Measurements from ENCODE around the gene MTARC2.

The MTARC2 gene

DNA sequence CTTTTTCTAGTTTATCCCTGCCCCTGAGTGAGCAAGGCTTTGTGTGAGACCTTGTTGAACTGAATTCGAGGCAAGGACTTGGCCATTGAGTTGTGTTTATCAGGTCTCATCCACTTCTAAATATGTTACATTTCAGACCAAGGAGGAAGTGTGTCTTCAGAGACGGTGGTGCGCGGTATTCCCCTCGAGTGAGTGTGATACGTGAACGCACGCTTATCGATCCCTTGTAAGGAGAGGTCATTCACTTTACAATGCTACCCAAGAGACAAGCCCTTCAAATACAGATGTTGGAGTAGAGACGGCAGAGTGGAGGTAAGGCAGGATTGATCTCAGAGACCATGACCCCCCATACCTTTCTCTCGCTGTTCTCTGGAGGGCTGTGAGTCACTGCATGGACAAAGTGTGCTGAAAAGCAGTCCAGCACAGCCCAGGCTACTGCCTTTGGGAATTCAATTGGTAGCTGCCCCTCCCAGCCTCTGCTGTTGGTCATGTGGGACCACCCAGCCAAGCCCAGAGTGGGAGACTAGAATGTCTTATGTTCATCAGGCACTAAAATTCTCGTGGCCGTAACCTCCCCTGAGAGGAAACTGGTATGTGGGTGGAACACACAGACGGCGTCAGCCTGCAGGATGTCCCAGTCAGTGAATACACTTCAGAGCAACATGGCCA is 22.3 kb downstream of the MTARC2 start:
- DNase-seq (ENCODE audit: low read depth) = no peak

DNA sequence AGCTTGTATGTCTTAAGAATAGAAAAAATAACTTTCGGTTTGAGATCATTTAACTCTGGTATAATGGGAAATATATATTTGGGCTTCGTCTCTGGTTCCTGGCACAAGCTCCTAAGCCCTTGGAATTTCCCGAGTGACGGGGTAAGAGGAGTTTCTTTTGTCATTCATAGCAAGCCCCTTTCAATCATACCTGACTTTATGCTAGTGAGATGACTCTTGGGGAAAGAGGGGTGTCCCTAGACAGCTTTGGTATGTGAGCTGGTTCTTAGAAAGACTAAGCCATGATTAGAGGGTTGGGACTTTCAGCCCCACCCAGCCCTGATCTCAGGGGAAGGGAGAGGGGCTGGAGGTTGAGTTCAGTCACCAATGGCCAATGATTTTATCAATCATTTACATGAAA is 24.7 kb downstream of the MTARC2 start:
- no peak for DNase-seq (ENCODE audit: low read depth)

DNA sequence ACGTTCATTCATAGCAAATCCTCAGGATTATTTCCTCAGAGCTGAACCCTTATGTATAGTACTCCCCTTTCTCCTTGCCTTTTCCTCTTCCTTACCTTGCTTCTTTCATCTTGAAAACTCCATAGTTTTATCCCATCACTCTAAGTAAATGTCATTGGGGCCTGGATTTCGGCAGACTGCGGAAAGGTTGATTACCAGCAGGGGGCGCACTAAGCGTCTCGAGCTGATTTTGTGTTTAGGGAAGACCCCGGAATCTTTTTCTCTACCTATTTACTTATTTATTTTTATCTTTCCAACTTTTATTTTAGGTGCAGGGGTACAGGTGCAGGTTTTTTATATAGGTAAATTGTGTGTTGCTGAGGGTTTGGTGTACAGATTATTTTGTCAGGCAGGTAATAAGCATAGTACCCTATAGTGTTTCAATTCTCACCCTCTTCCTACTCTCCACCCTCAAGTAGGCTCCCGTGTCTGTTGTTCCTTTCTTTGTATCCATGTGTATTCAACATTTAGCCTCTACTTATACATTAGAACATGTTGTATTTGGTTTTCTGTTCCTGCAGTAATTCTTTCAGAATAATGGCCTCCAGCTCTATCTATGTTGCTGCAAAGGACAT is 27.2 kb downstream of the MTARC2 start:
- DNase-seq (ENCODE audit: low read depth) = no peak

DNA sequence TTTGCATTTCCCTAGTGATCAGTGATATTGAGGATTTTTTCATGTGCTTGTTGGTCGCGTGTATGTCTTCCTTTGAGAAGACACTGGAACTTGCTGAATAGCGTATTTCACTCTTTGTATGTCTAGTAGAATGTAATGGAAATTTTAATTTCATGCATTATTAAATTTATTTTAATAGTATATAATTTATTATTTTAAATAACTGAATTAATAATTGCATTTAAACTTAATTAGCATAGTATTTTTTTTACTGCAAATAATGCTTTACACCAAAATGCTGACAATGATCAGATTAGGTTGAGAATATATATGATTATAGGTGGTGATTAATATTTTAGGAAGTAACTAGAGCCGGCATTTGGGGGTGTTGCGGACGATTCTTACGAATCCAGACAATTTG is 28.1 kb downstream of the MTARC2 start:
- DNase-seq (ENCODE audit: low read depth) = no peak

DNA sequence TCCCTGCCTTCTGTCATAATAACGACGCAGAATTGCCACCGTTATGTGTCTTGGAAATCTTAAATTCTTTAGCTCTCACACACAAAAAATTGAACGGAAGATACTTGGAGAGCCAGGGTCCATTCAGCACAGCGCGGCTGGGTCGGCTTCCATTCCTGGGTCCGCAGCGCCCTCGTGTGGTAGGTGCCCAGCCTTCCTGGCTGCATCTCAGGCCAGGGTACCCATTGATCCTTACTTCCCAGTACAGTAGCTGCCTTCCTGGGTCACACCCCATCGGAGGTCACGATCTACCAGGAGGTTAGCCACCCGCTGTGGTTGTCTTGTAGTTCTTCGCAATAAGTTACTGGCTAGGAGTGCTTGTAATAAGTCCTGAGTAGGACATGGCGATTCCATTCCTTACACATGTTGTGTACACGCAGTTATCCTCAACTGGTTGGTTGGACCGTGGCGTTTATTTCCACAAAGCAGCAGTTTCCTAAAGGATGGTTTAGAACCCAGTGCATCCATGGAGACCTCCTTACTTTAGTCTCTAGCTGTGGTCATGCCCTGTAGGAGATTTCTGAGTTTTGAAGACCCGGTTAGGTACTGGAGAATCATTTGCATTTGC is 28.7 kb downstream of the MTARC2 start:
- no peak for DNase-seq (ENCODE audit: low read depth)

- DNase-seq (ENCODE audit: low read depth) = no peak
These were observed 35.3 kb downstream of the MTARC2 start for GRCh38 chr1:220783453-220783852.

DNA sequence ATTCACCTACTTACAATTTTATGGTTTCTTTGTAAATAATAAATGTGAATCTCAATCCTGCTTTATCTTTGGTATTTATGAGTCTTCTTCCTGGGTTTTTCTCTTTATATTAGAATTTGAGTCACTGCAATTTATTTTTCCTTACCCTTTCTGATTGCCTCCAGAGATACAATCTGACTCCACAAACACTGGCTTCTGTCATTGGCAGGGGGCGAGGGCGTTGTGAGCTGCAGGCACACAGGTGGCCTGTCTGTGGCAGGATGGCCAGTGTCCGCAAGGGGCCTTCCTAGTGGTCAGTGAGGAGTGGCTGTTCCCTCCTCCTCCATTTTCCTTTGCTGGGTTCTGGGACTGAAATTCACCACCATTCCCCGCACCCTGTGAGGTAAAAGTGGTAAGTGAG is 36.6 kb downstream of the MTARC2 start:
- no peak for DNase-seq (ENCODE audit: low read depth)

DNA sequence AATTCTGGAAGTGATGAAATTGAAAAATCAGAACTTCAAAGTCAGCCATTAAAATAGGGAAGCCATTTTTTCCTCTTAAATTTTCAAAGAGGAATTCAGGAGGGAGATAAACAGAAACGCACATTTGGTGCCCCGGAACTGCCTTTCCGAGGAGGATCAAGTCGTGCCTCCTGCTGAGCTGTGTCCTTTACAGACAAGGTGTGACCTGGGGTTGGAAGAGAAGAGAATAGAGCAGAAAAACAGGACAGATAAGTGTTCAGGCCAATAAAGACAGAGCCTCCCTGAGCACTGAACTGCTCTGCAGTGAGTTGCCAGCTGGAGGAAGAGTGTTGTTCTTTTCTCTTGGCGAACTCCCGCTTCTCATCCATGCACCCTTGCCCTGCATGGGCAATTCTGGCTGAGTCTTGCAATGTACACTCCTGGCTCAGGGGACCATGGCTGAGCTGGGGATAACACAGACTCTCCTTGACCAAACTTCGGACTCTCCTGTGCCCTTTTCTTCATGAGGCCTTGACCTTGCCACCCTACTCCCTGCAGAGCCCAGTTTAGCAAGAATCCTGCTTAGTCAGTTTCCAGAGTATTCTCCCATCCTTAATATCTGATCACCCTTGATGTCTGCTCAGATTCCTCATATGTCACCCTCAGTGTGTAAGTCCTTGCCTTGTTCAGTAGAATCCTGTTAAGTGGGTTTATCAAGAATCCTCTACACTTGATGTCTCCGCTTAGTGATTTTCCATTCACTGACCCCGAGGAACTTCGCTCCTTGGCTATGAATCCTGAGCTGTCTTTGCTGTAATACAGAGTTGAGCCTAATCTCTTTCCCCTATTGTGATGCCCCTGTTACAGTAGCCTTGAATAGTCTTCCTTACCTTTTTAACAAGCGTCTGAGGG is 37.3 kb downstream of the MTARC2 start:
- no peak for DNase-seq (ENCODE audit: low read depth)

DNA sequence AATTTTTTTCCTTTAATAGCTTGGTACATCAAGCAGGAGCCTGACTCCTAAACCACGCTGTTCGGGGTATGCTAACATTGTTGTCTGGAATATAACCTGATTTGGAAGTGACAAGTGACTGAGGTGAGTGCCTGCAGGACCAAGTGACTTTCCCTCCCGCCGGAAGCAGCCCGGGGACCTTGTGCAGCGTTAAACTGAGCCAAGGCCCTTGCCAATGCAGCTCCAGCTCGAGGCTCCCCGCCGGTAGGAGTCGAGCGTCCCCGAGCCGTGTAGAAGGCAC is 37.9 kb downstream of the MTARC2 start:
- DNase-seq (ENCODE audit: low read depth) = no peak

GRCh38 chr1:220786337-220787068 is 38.4 kb downstream of the MTARC2 start, which contains the start of gene MTARC1:
TSS of gene MTARC1 (plus strand) at chr1:220786913. CDS start at chr1:220786945, 32 bp downstream.
- DNase-seq (ENCODE audit: low read depth) = no peak

DNA sequence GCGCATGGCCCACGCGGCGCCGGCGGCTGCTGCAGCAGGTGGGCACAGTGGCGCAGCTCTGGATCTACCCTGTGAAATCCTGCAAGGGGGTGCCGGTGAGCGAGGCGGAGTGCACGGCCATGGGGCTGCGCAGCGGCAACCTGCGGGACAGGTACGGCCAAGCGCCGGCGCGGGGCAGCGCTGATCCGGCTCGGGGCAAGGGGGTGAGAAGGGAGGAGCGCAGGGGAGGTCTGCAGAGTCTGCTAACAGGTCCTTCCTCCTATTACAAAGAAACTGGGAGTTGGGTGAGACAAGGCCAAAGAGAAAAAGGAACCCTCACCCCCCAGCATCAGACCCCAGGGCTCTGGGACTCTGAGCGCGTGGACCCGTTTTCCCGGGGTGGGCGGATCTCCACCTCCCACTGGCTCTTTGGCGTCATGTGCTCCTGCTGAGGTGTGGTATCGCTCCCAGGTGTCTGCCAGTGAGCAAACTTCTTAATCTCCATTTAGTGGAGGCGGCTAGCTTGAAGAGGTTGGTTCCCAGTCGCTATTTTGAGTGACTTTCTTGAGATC is 39.0 kb downstream of the MTARC2 start:
- no peak for DNase-seq (ENCODE audit: low read depth)

DNA sequence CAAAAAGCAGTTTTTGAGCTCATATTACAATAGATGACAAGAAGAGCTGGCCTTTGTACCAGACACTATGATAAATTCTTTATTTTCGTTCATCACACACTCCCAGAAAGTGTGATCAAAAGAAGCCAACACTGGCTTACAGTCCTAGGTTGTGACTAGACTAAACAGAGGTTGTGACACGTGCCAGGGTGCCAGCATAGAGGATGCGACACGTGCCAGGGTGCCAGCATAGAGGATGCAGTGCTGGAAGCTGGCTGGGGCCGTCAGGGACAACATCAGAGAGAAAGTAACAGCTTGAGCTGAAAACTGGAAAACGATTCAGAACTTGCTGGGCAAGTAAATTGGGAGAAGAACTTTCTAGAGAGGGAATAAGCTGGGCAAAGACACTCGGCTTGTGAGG is 40.8 kb downstream of the MTARC2 start:
- DNase-seq (ENCODE audit: low read depth) = no peak

- no peak for DNase-seq (ENCODE audit: low read depth)
These were observed 41.5 kb downstream of the MTARC2 start for GRCh38 chr1:220789532-220790147.

GRCh38 chr1:220791285-220791684 is 43.2 kb downstream of the MTARC2 start:
- no peak for DNase-seq (ENCODE audit: low read depth)

- no peak for DNase-seq (ENCODE audit: low read depth)
These were observed 43.8 kb downstream of the MTARC2 start for GRCh38 chr1:220791956-220792355.

DNA sequence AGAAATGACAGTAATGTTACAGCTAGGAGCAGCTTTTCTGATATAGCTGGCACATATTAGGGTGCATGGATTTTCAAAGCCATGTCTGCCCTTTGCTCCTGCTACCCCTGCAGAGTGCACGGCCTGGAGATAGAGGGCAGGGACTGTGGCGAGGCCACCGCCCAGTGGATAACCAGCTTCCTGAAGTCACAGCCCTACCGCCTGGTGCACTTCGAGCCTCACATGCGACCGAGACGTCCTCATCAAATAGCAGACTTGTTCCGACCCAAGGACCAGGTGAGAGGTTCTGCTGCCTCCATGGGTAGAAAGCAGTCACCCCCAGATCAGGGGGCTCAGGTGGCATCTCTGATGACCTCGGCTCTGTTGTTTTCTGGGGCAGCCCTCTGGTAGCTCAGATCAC is 48.4 kb downstream of the MTARC2 start:
- no peak for DNase-seq (ENCODE audit: low read depth)

DNA sequence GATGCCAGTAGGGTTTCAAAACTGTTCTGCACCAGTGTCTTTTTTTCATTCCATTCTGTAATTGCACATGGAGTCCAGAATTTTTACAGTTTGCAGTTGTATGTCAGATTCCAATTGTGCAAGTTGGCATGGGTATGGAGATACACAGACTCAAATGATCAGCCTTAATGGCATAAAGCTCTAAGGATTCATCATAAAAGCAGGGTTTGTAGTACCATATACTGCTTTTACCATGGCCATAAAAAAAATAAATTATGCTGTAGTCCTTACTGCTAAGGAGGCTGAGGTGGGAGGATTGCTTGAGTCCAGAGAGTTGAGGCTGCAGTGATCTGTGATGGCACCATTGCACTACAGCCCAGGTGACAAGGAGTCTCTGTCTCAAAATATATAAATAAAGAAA is 48.9 kb downstream of the MTARC2 start:
- DNase-seq (ENCODE audit: low read depth) = no peak

DNA sequence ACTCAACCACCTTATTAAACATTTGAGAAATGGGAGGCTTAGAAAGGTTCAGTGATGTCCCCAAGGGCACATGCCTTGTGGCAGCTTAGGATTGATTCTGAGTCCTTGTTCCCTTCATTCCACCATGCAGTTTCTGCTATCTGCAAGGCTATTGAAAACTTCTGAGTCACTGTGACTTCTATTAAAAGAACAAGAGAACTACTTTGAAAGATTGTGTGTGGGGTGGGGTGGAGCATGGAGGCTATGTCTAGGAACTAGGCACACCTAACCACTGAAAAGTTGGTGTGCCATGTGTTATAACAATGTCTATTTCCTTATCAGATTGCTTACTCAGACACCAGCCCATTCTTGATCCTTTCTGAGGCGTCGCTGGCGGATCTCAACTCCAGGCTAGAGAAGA is 49.4 kb downstream of the MTARC2 start:
- no peak for DNase-seq (ENCODE audit: low read depth)

GRCh38 chr1:220798338-220798737 is 50.2 kb downstream of the MTARC2 start:
- no peak for DNase-seq (ENCODE audit: low read depth)

- DNase-seq (ENCODE audit: low read depth) = no peak
These were observed 52.1 kb downstream of the MTARC2 start for GRCh38 chr1:220800262-220800661.
